Osteoblast (primary cell): ENCODE results near the gene NCKAP5. TPM values are rescaled to one million over a fixed set of nuclear protein-coding genes. Genes with fewer than 3 reads are reported as not detected.

Experiments
- DNase-seq: peaks from one replicate; pipeline ENCODE4 v3.0.0; 2011; ENCODE audit warnings: low spot score, mixed read lengths; ENCODE audit not compliant: insufficient read length; ENCODE audit errors: missing footprints
- H2AFZ ChIP-seq: 2 replicates; pipeline ENCODE4 v1.6.0; 2011; ENCODE audit warnings: mild to moderate bottlenecking, low read length
- H3K27ac ChIP-seq: 2 replicates; pipeline ENCODE4 v1.5.1; 2011; ENCODE audit warnings: mild to moderate bottlenecking, low read depth, low read length, moderate library complexity
- H3K27me3 ChIP-seq: 2 replicates; pipeline ENCODE4 v1.6.0; 2012; ENCODE audit warnings: mild to moderate bottlenecking, control low read depth, inconsistent platforms, low read length, moderate library complexity; ENCODE audit not compliant: insufficient read depth
- H3K36me3 ChIP-seq: 2 replicates; pipeline ENCODE4 v1.5.1; 2011; ENCODE audit warnings: mild to moderate bottlenecking, low read length, control low read depth, moderate library complexity; ENCODE audit not compliant: insufficient read depth
- H3K4me1 ChIP-seq: 2 replicates; pipeline ENCODE4 v1.5.1; 2011; ENCODE audit warnings: mild to moderate bottlenecking, low read length, control low read depth, moderate library complexity; ENCODE audit not compliant: insufficient read depth
- H3K4me2 ChIP-seq: 2 replicates; pipeline ENCODE4 v1.6.0; 2011; ENCODE audit warnings: mild to moderate bottlenecking, low read length; ENCODE audit not compliant: insufficient read depth
- H3K4me3 ChIP-seq: fragments of 200-600 bp; sonication (generic); 3 replicates; pipeline ENCODE4 v1.5.1; 2012; ENCODE audit warnings: mild to moderate bottlenecking, low read length, inconsistent platforms; ENCODE audit not compliant: insufficient read depth
- H3K79me2 ChIP-seq: 2 replicates; pipeline ENCODE4 v1.6.0; 2012; ENCODE audit warnings: mild to moderate bottlenecking, low read length, control low read depth, inconsistent platforms; ENCODE audit not compliant: insufficient read depth
- H3K9me3 ChIP-seq: 2 replicates; pipeline ENCODE4 v1.5.1; 2011; ENCODE audit warnings: low read depth, low read length, control low read depth
- H4K20me1 ChIP-seq: 2 replicates; pipeline ENCODE4 v1.6.0; 2012; ENCODE audit warnings: mild to moderate bottlenecking, low read length, control low read depth; ENCODE audit not compliant: insufficient read depth
- total RNA-seq: library from RNA; depleted of rRNA; stranded (reverse); fragments of >200 nt; gene quantifications from 2 replicates; pipeline ENCODE4 v1.2.3, GENCODE V29; 2012
- TF ChIP-seq, protein P1 (sequence below): IDR thresholded peaks from 2 replicates; pipeline ENCODE4 v1.5.1; 2011; ENCODE audit warnings: mild to moderate bottlenecking, low read depth, low read length, moderate library complexity; ENCODE audit errors: extremely low read depth

Gene NCKAP5
- total RNA-seq, 1 donor = 1.8 TPM

DNA sequence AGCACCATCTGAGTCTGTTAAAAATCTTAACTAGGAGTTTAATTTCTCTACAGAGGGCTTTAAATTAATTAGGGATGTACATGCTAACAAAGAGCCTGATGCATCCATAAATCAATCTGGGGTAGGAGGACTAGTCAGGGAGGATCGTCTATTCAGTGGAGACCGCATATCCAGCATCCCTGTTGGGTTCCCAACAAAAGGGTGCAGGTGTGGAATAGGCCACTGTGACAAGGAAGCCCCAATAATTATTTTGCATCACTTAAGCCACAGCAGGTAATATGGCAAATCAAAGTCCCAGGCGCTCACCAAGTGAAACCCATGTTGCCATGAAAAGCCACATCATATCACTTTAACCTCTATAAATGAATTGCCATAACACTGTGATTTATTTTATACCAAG, 392.3 kb downstream of the NCKAP5 start:
- no peak for DNase-seq
- Histone ChIP-seq H3K9me3 (no peaks in the 10 kb centered on the region), H3K27me3 (no peaks in the 10 kb centered on the region), H3K79me2 (no peaks in the 10 kb centered on the region), H3K36me3 (no peaks in the 10 kb centered on the region), H3K4me3 (no peak overlapping the region), H3K4me2 (no peak overlapping the region), H3K4me1 (peaks cover 14% of the 10 kb centered on the region), H2AFZ (no peak overlapping the region), H4K20me1 (no peaks in the 10 kb centered on the region), H3K27ac (no peak overlapping the region)
- TF ChIP-seq, protein P1, sequence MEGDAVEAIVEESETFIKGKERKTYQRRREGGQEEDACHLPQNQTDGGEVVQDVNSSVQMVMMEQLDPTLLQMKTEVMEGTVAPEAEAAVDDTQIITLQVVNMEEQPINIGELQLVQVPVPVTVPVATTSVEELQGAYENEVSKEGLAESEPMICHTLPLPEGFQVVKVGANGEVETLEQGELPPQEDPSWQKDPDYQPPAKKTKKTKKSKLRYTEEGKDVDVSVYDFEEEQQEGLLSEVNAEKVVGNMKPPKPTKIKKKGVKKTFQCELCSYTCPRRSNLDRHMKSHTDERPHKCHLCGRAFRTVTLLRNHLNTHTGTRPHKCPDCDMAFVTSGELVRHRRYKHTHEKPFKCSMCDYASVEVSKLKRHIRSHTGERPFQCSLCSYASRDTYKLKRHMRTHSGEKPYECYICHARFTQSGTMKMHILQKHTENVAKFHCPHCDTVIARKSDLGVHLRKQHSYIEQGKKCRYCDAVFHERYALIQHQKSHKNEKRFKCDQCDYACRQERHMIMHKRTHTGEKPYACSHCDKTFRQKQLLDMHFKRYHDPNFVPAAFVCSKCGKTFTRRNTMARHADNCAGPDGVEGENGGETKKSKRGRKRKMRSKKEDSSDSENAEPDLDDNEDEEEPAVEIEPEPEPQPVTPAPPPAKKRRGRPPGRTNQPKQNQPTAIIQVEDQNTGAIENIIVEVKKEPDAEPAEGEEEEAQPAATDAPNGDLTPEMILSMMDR = no peak

DNA sequence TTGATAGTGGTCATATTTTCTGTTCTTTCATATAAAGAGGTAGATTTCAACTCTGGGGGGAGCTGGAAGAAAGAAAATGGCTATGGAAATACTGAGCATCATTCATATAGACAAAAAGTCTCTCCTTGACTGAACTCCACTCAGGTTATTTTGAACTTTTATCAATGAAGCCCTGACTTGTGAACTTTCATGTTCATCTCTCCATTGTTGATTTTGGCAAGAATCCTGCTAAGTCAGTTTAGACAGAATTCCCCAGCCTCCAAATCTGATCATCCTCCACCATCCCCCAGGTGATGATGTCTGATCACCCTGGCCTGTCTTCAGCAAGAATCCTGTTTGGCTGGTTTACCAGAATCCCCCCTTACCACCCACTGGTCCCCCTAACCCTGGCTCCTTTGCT, 395.0 kb downstream of the NCKAP5 start:
- TF ChIP-seq, protein P1 = no peak
- Histone ChIP-seq H3K27me3 (no peaks in the 10 kb centered on the region), H3K27ac (no peak overlapping the region), H3K9me3 (no peaks in the 10 kb centered on the region), H4K20me1 (no peaks in the 10 kb centered on the region), H3K79me2 (no peaks in the 10 kb centered on the region), H3K4me1 (peaks cover 14% of the 10 kb centered on the region), H3K4me2 (no peak overlapping the region), H2AFZ (no peak overlapping the region), H3K4me3 (no peak overlapping the region), H3K36me3 (no peaks in the 10 kb centered on the region)
- DNase-seq = no peak

DNA sequence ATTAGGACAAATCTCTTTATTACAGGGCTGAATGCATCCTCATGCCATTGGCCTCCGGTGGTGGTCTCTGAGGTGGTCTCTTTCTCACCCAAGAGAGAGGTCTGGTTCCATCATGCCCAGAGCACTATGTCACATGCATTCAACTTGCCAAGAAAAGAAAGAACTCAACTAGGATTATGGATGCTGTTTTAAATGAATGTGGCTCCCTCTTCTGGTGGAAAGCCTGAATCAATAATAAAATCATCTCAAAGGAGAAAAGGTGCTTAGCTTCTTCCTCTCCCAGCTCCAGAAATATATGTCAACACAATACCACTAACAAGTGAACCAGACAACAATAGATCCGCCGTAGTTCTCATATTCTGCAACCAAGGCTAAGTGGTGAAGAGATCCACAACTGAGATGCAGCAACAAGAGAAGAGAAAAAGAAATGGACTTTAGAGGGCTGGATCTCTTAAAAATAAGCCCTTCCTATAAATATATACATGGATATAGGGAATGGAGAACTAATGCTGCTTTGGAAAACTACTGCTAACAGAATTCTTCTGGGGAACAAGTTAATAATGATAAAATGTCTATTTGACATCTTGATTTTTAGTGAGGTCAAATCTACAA, 396.8 kb downstream of the NCKAP5 start:
- no peak overlapping the region for H3K4me2 ChIP-seq
- H3K27ac ChIP-seq = no peak overlapping the region
- no peaks in the 10 kb centered on the region for H3K27me3 ChIP-seq
- H3K9me3 ChIP-seq = no peaks in the 10 kb centered on the region
- TF ChIP-seq, protein P1 = peak; percentile 69
- no peaks in the 10 kb centered on the region for H4K20me1 ChIP-seq
- H3K79me2 ChIP-seq = no peaks in the 10 kb centered on the region
- peaks cover 18% of the 10 kb centered on the region for H3K4me1 ChIP-seq
- H3K4me3 ChIP-seq = no peak overlapping the region
- DNase-seq = peak; percentile 52
- no peak overlapping the region for H2AFZ ChIP-seq
- H3K36me3 ChIP-seq = no peaks in the 10 kb centered on the region

DNA sequence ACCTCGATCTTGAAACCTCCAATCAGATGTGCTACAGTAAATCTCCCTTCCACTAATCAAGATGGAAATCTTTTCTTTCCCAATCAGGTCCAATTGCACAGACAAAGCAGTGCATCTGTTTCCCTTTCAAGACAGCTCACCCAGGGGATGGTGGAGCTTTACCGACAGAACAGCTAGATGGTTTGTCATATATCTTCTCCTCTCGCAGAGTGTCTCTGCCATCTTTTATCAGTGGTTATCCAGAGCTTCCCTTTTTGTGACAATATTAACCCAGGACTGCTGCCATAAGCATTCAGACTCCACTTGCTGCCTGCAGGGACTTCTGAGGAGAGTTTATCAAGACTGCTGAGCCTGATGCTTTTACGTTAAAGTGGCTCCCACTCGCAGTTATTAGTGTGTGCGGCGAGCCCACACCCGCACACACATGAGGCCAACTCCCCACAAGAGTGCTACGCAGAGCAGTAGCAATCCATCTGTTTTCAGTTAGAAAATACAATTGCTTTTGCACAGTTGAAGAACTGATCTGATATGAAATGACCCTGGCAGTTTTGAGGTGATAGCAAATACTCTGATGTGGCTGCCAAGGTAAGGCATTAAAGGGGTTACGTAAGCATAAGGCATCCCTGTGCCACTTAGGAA, 398.9 kb downstream of the NCKAP5 start:
- H4K20me1 ChIP-seq = no peaks in the 10 kb centered on the region
- no peak overlapping the region for H3K4me2 ChIP-seq
- H3K9me3 ChIP-seq = no peaks in the 10 kb centered on the region
- TF ChIP-seq, protein P1 = no peak
- H3K27me3 ChIP-seq = no peaks in the 10 kb centered on the region
- no peaks in the 10 kb centered on the region for H3K79me2 ChIP-seq
- H3K27ac ChIP-seq = no peak overlapping the region
- no peak for DNase-seq
- H3K4me3 ChIP-seq = no peak overlapping the region
- peaks cover 19% of the 10 kb centered on the region for H3K4me1 ChIP-seq
- H3K36me3 ChIP-seq = no peaks in the 10 kb centered on the region
- no peak overlapping the region for H2AFZ ChIP-seq
